Breast epithelium (tissue), 4 donors: Measurements from ENCODE around the gene PARP3. TPM values are rescaled to one million over a fixed set of nuclear protein-coding genes. Genes with fewer than 3 reads are reported as not detected.

Source experiments
- DNase-seq, 2 donors: peaks; one replicate each; pipeline ENCODE4 v3.0.0-alpha.2; 2019; ENCODE audit warnings: low spot score in 2 of 2
- H3K27ac ChIP-seq, 2 donors: fragments of 200-600 bp; sonication (generic) in 1 of 2; one replicate each; pipeline ENCODE4 v1.5.1; 2016 to 2019; ENCODE audit warnings: mild to moderate bottlenecking in 1 of 2
- H3K27me3 ChIP-seq, 2 donors: fragments of 200-600 bp; sonication (generic) in 1 of 2; one replicate each; pipeline versions ENCODE4 v1.5.1 to v1.6.0; 2017 to 2019; ENCODE audit warnings: control low read depth in 1 of 2, mild to moderate bottlenecking in 1 of 2
- H3K36me3 ChIP-seq: fragments of 200-600 bp; one replicate; pipeline ENCODE4 v1.5.1; 2019
- H3K4me1 ChIP-seq, 2 donors: fragments of 200-600 bp; sonication (generic); one replicate each; pipeline ENCODE4 v1.5.1; 2016 to 2019; ENCODE audit warnings: control low read depth in 1 of 2
- H3K4me3 ChIP-seq, 3 donors: fragments of 200-600 bp; sonication (generic); 1 replicate in 2 of 3; 2 replicates in 1 of 3; pipeline ENCODE4 v1.5.1; 2016 to 2019; ENCODE audit warnings: mild to moderate bottlenecking in 3 of 3, moderate library complexity in 2 of 3
- H3K9me3 ChIP-seq, 2 donors: fragments of 200-600 bp; sonication (generic) in 1 of 2; one replicate each; pipeline ENCODE4 v1.5.1; 2016 to 2019; ENCODE audit warnings: control low read depth in 1 of 2
- POLR2A ChIP-seq: fragments of 450-650 bp; IDR thresholded peaks from one replicate; pipeline ENCODE4 v1.6.1; 2016; ENCODE audit warnings: antibody characterized with exemption, mild to moderate bottlenecking, moderate library complexity
- POLR2AphosphoS5 ChIP-seq, 3 donors: sonication (generic); formaldehyde crosslinking; IDR thresholded peaks; one replicate each; pipeline ENCODE4 v1.6.1; 2017; ENCODE audit warnings: antibody characterized with exemption in 3 of 3
- intact Hi-C: fragments of 100-400 bp; cut with DNase I; formaldehyde crosslinking; loops from one replicate; pipeline ENCODE4 v1.15.1; 2023; ENCODE audit warnings: low total_unique reads
- total RNA-seq, 3 donors: library from RNA; depleted of rRNA; stranded (reverse); fragments of >200 nt; gene quantifications; one replicate each; pipeline ENCODE4 v1.1.0, GENCODE V29; 2016
- TF ChIP-seq, protein P1 (sequence below), 3 donors: fragments of 450-650 bp; IDR thresholded peaks; one replicate each; pipeline ENCODE4 v1.5.1; 2016 to 2017; ENCODE audit warnings: antibody characterized with exemption in 3 of 3, mild to moderate bottlenecking in 3 of 3, moderate library complexity in 3 of 3

The PARP3 gene
- total RNA-seq, 3 donors from 2014 or later, result 21.4 to 33.6 (median 31.8) TPM

DNA sequence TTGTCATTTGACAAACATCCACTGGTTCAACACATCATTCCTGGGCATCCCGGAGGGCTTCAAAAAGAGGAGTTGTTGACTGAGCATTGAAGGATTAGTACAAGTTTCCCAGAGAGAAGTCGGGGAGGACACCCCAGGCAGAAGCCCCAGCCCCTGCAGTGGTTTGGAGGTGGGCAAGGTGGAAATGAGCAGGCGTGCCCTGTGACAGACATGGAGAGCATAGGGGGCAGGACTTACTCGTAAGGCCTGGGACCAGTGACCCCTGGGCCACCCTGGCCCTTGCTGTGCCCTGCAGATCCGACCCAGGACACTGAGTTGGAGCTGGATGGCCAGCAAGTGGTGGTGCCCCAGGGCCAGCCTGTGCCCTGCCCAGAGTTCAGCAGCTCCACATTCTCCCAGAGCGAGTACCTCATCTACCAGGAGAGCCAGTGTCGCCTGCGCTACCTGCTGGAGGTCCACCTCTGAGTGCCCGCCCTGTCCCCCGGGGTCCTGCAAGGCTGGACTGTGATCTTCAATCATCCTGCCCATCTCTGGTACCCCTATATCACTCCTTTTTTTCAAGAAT lies 5.9 kb downstream of the PARP3 start:
- Histone ChIP-seq H3K4me1 (peaks cover 2 to 3% of the 10 kb centered on the region in 2 donors), H3K36me3 (no peaks in the 10 kb centered on the region), H3K9me3 (no peaks in the 10 kb centered on the region), H3K4me3 (no peak overlapping the region), H3K27ac (no peak overlapping the region), H3K27me3 (no peaks in the 10 kb centered on the region)
- no peak for DNase-seq
- TF ChIP-seq POLR2AphosphoS5 (IDR thresholded peaks at IDR 0.05), result no peak
- no peak for TF ChIP-seq POLR2A
- TF ChIP-seq, protein P1, sequence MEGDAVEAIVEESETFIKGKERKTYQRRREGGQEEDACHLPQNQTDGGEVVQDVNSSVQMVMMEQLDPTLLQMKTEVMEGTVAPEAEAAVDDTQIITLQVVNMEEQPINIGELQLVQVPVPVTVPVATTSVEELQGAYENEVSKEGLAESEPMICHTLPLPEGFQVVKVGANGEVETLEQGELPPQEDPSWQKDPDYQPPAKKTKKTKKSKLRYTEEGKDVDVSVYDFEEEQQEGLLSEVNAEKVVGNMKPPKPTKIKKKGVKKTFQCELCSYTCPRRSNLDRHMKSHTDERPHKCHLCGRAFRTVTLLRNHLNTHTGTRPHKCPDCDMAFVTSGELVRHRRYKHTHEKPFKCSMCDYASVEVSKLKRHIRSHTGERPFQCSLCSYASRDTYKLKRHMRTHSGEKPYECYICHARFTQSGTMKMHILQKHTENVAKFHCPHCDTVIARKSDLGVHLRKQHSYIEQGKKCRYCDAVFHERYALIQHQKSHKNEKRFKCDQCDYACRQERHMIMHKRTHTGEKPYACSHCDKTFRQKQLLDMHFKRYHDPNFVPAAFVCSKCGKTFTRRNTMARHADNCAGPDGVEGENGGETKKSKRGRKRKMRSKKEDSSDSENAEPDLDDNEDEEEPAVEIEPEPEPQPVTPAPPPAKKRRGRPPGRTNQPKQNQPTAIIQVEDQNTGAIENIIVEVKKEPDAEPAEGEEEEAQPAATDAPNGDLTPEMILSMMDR (IDR thresholded peaks at IDR 0.05), result no peak
- intact Hi-C loops, result no loop called here

DNA sequence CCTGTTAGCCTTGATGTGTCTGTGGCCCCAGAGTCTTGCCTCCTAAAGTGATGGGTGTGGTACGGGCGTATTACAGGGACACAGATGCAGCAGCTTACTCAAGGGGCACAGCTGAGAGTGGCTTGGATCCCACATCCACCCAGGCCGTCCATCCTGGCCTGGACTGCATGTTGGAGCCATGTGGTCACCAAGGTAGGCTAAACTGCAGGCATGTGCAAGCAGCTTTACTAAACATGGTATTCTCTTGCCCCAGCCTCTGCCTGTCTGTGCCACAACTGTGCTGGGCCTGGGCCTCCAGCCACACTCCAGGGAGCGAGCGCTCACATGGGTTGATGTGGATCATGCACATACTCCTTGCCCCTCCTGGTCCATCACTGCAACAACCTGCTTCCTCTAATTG lies 7.0 kb downstream of the PARP3 start:
- H3K27ac ChIP-seq, result no peak overlapping the region
- no peaks in the 10 kb centered on the region for H3K9me3 ChIP-seq
- no peaks in the 10 kb centered on the region for H3K27me3 ChIP-seq
- H3K36me3 ChIP-seq, result no peaks in the 10 kb centered on the region
- DNase-seq, result no peak
- H3K4me1 ChIP-seq, result no peaks in the 10 kb centered on the region
- no peak overlapping the region for H3K4me3 ChIP-seq
- intact Hi-C loops, result no loop called here
- TF ChIP-seq POLR2A (no peak), POLR2AphosphoS5 (IDR thresholded peaks at IDR 0.05) (no peak)
- TF ChIP-seq, protein P1 (IDR thresholded peaks at IDR 0.05), result no peak

DNA sequence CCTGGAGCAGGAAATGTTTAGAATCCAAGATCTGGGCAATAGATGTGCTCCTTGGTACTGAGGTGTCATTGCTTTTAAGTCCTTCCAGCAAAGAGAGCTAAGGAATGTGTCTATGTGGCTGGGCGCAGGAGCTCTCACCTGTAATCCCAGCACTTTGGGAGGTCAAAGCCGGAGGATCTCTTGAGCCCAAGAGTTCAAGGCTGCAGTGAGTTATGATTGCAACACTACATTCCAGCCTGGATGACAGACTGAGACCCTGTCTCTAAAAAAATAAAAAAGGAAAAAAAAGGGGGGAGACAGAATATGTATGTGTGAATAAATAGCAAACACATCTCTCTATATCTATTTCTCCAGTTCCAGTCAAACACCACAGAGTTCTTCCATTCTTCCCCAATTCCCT lies 8.7 kb downstream of the PARP3 start:
- no peak for DNase-seq
- no peaks in the 10 kb centered on the region for H3K27me3 ChIP-seq
- H3K9me3 ChIP-seq, result no peaks in the 10 kb centered on the region
- TF ChIP-seq POLR2AphosphoS5 (IDR thresholded peaks at IDR 0.05), result no peak
- TF ChIP-seq POLR2A, result no peak
- TF ChIP-seq, protein P1 (IDR thresholded peaks at IDR 0.05), result no peak
- H3K36me3 ChIP-seq, result no peaks in the 10 kb centered on the region
- H3K4me3 ChIP-seq, result no peak overlapping the region
- no peak overlapping the region for H3K27ac ChIP-seq
- intact Hi-C loops, result loop anchor here (5.0 kb wide), 1 partner anchor 1286 kb away; no protein-coding TSS in a partner anchor
- peaks cover 0 to 5% of the 10 kb centered on the region in 2 donors for H3K4me1 ChIP-seq

DNA sequence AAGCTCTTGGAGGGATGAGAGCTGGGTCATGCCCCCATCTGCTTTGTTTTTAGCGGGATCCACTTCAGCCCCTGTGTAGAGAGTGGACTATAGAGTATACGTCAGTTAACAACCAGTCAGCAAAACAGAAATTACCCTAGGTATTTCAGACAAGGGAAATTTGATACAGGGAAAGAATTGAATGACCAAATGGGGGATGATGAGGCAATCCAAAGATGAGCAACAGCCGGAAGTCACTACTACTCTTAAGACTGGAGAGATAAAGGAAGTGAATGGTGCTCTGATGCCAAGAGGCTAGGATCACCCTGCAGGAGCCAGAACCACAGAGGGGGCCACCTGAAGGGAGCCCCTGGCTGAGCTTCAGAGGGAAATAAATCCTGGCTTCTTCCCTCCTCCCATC lies 11.3 kb downstream of the PARP3 start:
- H3K27ac ChIP-seq, result no peak overlapping the region
- no peaks in the 10 kb centered on the region for H3K9me3 ChIP-seq
- intact Hi-C loops, result loop anchor here (5.0 kb wide), 1 partner anchor 1284 kb away; no protein-coding TSS in a partner anchor
- H3K36me3 ChIP-seq, result no peaks in the 10 kb centered on the region
- DNase-seq, result no peak
- H3K27me3 ChIP-seq, result no peaks in the 10 kb centered on the region
- peaks cover 0 to 5% of the 10 kb centered on the region in 2 donors for H3K4me1 ChIP-seq
- TF ChIP-seq POLR2A, result no peak
- no peak for TF ChIP-seq POLR2AphosphoS5 (IDR thresholded peaks at IDR 0.05)
- TF ChIP-seq, protein P1 (IDR thresholded peaks at IDR 0.05), result no peak
- H3K4me3 ChIP-seq, result no peak overlapping the region

DNA sequence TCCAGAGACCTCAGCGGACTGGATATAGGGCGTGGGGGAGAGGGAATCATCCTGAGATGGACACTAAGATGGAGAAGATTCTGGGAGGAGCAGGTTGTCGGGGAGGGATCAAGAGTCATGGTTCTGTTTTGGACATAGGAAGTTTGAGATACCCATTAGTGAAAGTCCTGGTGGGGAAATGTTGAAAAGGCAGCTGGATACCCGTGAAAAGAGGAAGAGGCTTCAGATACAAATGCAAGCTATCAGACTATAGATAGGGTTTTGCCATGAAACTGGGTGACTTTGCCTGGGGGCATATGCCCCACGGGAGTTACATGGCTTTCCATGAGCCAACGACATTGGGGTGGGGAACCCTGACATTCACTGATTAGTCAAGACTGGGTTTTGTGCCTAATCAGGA lies 11.9 kb downstream of the PARP3 start:
- DNase-seq, result no peak
- Histone ChIP-seq H3K36me3 (no peaks in the 10 kb centered on the region), H3K27ac (no peak overlapping the region), H3K27me3 (no peaks in the 10 kb centered on the region), H3K9me3 (no peaks in the 10 kb centered on the region), H3K4me3 (no peak overlapping the region), H3K4me1 (peaks cover 0 to 5% of the 10 kb centered on the region in 2 donors)
- intact Hi-C loops, result loop anchor here (5.0 kb wide), 1 partner anchor 1283 kb away; no protein-coding TSS in a partner anchor
- TF ChIP-seq, protein P1 (IDR thresholded peaks at IDR 0.05), result no peak
- TF ChIP-seq POLR2A (no peak), POLR2AphosphoS5 (IDR thresholded peaks at IDR 0.05) (no peak)
